Measurements from ENCODE around the gene UCHL3. TPM values are rescaled to one million over a fixed set of nuclear protein-coding genes. Genes with fewer than 3 reads are reported as not detected.

UCHL3 gene
- total and polyA plus RNA-seq, 2 of the 8 experiments (the other 6 are each of a cell fraction or from before 2014, with no cell fraction given): 33.0 to 61.1 TPM

- TF ChIP-seq KDM1A (IDR thresholded peaks at IDR 0.05; ENCODE audit: borderline replicate concordance, low read length) (no peak), USF2 (IDR thresholded peaks at IDR 0.05; ENCODE audit: low read length) (no peak)
Observed at GRCh38 chr13:75620020-75620419, 70.4 kb downstream of the UCHL3 start (continued).

All from H1 (cell line).